Brain microvascular endothelial cell (primary cell): ENCODE results near the gene PANK1.
"Not testable (repeated sequence)": the region's sequence is repeated elsewhere in the genome, so short reads cannot be mapped to it uniquely, and the experiment has no call there.

Experiments
- DNase-seq: peaks from one replicate; pipeline ENCODE4 v3.0.0-alpha.2; 2020
- H3K27ac ChIP-seq: fragments of 250-450 bp; sonication (Bioruptor Pico); 2 replicates; pipeline ENCODE4 v1.5.1; 2020; ENCODE audit warnings: mild to moderate bottlenecking, moderate library complexity
- H3K27me3 ChIP-seq: fragments of 250-450 bp; sonication (Bioruptor Pico); replicated peaks from 2 replicates; pipeline ENCODE4 v1.5.1; 2020; ENCODE audit warnings: mild to moderate bottlenecking
- H3K36me3 ChIP-seq: fragments of 250-450 bp; sonication (Bioruptor Pico); replicated peaks from 2 replicates; pipeline ENCODE4 v1.5.1; 2020; ENCODE audit warnings: mild to moderate bottlenecking
- H3K4me3 ChIP-seq: 2 replicates; pipeline ENCODE4 v1.5.1; 2011; ENCODE audit warnings: low read depth, mild to moderate bottlenecking, control low read depth, low read length, moderate library complexity
- CTCF ChIP-seq: IDR thresholded peaks from 2 replicates; pipeline ENCODE4 v1.5.1; 2011; ENCODE audit warnings: low read depth, mild to moderate bottlenecking, moderate library complexity, low read length, control low read depth, inconsistent platforms; ENCODE audit errors: missing control alignments
- in situ Hi-C: cut with HindIII; loops from 2 replicates; pipeline ENCODE4 v1.10.0; 2017; ENCODE audit warnings: low sequenced_read_pairs, low pct_ligation_motif_present

The PANK1 gene

GRCh38 chr10:89547853-89548513, 97.1 kb downstream of the PANK1 start:
- no peak for TF ChIP-seq CTCF
- in situ Hi-C loops = no loop called here

GRCh38 chr10:89546651-89547050, 98.4 kb downstream of the PANK1 start:
- in situ Hi-C loops, H3K36me3 ChIP-seq, H3K4me3 ChIP-seq, DNase-seq, H3K27me3 ChIP-seq, H3K27ac ChIP-seq: not testable (repeated sequence)

More at GRCh38 chr10:89547853-89548513, 97.1 kb downstream of the PANK1 start:
- no peak overlapping the region for H3K4me3 ChIP-seq
- H3K27me3 ChIP-seq = no peaks in the 10 kb centered on the region
- no peak for DNase-seq
- no peak overlapping the region for H3K27ac ChIP-seq
- no peaks in the 10 kb centered on the region for H3K36me3 ChIP-seq

- H3K27me3 ChIP-seq = no peaks in the 10 kb centered on the region
- no peak for TF ChIP-seq CTCF
- H3K27ac ChIP-seq = no peak overlapping the region
- no peak for DNase-seq
- H3K36me3 ChIP-seq = no peaks in the 10 kb centered on the region
- in situ Hi-C loops = no loop called here
- H3K4me3 ChIP-seq = no peak overlapping the region
Measured at GRCh38 chr10:89543841-89544240, 101.2 kb downstream of the PANK1 start.

- TF ChIP-seq CTCF = no peak
- Histone ChIP-seq H3K4me3 (no peak overlapping the region), H3K36me3 (no peaks in the 10 kb centered on the region), H3K27ac (peak overlapping the region; percentile 2), H3K27me3 (no peaks in the 10 kb centered on the region)
- in situ Hi-C loops = no loop called here
- DNase-seq = peak; percentile 43
Measured at GRCh38 chr10:89540420-89540949, 104.6 kb downstream of the PANK1 start.

- Histone ChIP-seq H3K36me3 (no peaks in the 10 kb centered on the region), H3K27ac (no peak overlapping the region), H3K4me3 (no peak overlapping the region), H3K27me3 (no peaks in the 10 kb centered on the region)
- DNase-seq = no peak
- TF ChIP-seq CTCF = no peak
- in situ Hi-C loops = no loop called here
Measured at GRCh38 chr10:89537364-89537763, 107.7 kb downstream of the PANK1 start.

GRCh38 chr10:89536013-89536354, 109.1 kb downstream of the PANK1 start:
- H3K27ac ChIP-seq = no peak overlapping the region
- no peak for DNase-seq
- in situ Hi-C loops = no loop called here
- TF ChIP-seq CTCF = no peak
- no peaks in the 10 kb centered on the region for H3K36me3 ChIP-seq
- peak overlapping the region; percentile 62 for H3K4me3 ChIP-seq
- H3K27me3 ChIP-seq = no peaks in the 10 kb centered on the region
